EL (cell line): Measurements from ENCODE around the gene PRSS38.
A peak's percentile ranks its signal among the peaks of the same experiment; 100 is the strongest.

Source experiments
- DNase-seq: peaks from one replicate; pipeline ENCODE4 v3.0.0-alpha.2; 2016

Gene PRSS38

GRCh38 chr1:227886993-227887696, 71.7 kb downstream of the PRSS38 start:
- DNase-seq, result peak; percentile 20

DNA sequence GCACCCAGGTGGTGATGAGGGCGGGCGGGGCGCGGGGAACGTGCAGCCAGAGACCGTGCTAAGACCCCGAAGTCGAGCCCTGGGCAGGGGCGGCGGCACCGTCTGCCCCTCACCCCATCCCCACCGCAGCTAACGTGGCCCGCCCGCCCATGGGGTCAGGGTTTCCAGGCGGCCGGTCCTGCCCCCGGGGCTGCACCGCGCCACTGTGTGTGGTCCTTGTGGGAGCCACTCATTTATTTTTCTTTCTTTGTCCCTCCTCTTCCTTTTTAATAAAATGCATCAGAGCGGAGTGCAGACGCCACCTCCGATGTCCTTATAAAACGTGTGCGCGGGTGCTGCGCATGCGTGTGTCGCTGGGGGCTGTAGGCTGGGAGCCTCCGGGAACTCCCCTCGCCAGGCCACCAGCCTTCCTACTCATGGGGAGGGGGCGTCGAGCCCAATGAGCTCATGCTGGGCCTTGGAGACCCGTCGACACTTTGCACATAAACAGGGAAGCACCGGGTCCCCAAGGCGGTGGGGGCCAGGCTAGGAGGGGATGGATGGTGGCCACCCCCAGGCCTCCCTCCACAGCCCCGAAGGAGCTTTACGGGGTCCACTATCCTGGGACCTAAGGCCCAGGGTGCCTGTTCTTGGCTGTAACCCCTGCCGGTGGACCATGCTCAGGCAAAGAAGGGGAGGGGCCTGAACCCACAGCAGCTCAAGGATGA, 72.4 kb downstream of the PRSS38 start:
- DNase-seq, result no peak

DNA sequence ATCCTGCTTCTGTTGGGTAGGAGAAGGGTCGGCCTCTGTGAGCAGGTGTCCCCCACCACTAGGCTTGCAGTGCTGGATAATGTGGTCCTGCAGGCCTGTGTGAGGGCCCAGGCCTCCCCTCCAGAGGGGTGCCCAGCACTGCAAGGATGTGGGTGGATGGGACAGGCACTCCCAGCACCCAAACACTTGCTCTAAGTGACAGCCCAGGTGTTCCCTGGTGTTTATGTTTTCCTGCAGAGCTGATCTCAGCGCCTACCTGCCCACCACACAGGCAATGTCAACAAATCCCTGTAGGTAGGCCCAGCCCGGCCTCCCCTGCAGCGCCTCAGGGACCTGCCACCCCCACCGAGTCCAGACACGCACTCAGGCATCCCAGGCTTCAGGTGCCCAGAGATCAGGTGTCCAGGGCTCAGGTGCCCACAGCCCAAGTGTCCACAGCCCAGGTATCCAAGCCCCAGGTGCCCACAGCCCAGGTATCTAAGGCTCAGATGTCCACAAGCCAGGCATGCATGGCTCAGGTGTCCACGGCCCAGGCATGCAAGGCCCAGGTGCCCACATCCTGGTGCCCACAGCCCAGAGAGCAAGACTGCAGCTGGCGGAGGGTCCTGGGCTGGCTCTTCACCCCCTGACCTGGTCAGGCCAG, 73.0 kb downstream of the PRSS38 start:
- DNase-seq, result no peak

GRCh38 chr1:227889047-227889862, 73.8 kb downstream of the PRSS38 start:
- no peak for DNase-seq

DNA sequence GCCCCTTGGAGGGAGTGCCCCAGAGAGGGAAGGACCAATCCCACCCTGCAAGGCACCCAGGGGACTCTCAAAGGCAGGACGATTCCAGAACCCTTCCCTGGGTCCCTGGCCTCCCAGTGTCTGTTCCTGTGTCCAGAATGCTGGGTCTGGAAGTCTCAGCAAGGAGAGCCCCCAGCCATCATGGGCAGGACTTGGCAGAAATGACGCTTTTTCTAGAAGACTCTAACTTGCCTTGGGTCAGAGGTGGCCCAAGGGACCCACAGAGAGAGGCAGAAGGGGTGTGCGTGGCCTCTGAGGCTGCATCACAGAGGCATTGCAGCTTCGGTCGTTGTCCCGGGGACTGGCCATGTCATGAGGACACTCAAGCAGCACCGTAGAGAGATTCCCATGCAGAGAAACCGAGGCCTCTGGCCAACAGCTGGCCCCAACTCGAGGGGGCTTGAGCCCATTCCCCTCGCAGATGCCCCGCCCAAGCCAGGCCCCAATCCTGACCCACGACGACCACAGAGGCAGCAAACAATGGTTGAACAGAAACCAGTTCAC, 74.5 kb downstream of the PRSS38 start:
- no peak for DNase-seq

GRCh38 chr1:227890451-227891222, 75.2 kb downstream of the PRSS38 start:
- DNase-seq, result no peak

GRCh38 chr1:227891223-227891954, 75.9 kb downstream of the PRSS38 start:
- no peak for DNase-seq

GRCh38 chr1:227891955-227892488, 76.5 kb downstream of the PRSS38 start:
- DNase-seq, result no peak

- no peak for DNase-seq
These were observed 77.2 kb downstream of the PRSS38 start for GRCh38 chr1:227892489-227893299.

DNA sequence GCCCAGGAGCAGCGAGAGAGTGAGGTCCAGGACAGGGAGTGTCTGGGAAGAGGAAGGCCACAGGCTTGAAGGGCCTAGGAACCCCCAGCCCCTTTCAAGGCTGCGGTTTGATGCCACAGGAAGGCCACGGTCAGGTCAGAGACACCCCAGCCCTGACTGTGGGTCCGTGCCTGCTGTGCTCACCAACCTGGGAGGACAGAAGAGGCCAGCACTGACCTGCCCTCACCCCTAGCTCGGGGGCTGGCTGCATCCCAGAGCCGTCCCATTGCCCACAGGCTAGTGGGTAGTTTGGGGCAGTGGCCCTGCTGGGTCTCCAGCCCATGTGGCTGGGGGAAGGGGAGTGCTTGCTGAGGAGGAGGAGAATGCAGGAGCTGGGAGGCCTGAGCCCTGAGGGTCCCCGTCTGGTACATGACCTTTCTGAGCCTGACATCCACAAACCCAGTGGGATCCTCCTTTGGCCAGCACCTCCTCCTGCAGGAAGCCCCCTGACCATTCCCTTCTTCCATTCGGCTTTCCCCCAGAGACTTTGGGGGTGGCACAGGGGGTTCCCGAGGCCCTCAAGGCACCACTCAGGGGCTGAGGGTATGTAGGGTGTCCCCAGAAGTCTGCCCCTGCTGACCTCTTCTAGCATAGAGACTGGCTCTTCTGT, 77.9 kb downstream of the PRSS38 start:
- DNase-seq, result no peak

DNA sequence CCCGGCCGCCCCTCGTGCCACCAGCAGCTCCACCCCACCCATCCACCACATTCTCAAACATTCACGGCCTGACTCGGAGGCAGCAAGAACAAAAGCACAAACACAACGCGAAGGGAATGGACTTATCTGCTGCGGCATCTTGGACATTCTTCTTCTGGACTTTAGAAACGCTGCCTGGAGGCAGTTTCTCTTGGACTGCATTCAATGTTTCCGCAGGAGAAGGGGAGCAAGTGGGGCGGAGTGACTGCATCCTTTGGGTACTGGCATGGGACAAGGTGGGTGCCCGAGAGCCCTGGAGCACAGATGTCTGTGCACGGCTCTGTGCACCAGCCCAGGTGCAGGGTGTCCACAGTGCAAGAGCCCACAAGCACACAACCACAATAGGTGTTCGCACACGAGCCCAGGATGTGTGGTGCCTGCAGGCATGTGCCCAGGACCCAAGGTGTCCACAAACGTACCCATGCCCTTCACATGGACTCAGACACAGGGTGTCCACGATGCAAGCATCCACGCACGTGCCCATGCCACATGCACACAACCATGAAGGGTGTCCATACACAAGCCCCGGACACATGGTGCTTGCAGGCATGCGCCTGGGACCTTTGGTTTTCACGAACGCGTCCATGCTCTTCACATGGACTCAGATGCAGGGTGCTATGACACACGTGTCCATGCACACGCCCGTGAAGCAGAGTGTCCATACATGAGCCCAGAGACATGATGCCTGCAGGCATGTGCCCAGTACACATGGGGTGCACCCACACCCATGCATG, 78.7 kb downstream of the PRSS38 start:
- DNase-seq, result no peak

GRCh38 chr1:227894831-227895451, 79.5 kb downstream of the PRSS38 start:
- no peak for DNase-seq
